ENCODE measurements around the gene RUVBL2. TPM values are rescaled to one million over a fixed set of nuclear protein-coding genes. Genes with fewer than 3 reads are reported as not detected.

Gene RUVBL2
- total RNA-seq, 2 experiments from 2014 or later = 175 to 176 TPM

GRCh38 chr19:49057636-49058234 is 64.0 kb downstream of the RUVBL2 start, which contains the start of gene CGB7:
TSS of gene CGB7 (minus strand) at chr19:49057749. CDS start at chr19:49055375, 2,374 bp downstream.
- no peaks in the 10 kb centered on the region for H3K9me3 Mint-ChIP-seq
- peak within 1 kb of the TSS; percentile 55 for H3K4me3 Mint-ChIP-seq
- ATAC-seq = no peak
- DNase-seq = peak; percentile 38
- peaks cover 39% of the 10 kb centered on the region for H3K27me3 Mint-ChIP-seq
- ChIA-PET POLR2A (interaction anchor here (1.3 to 2.1 kb wide), 2 partner anchors 48 to 267 kb away, joined by 3 to 5 read pairs; no protein-coding TSS in a partner anchor), CTCF (interaction anchor here (0.8 to 2.3 kb wide), 6 partner anchors 12 to 141 kb away, joined by 3 to 8 read pairs (median 4); partner anchors contain the start of genes GYS1 and RUVBL2)
- intact Hi-C loops (cut with micrococcal nuclease) = no loop called here
- H3K36me3 Mint-ChIP-seq (ENCODE audit: low read depth) = no peaks in the 10 kb centered on the region
- H3K4me1 Mint-ChIP-seq (ENCODE audit: low read depth) = peaks cover 18% of the 10 kb centered on the region
- no peak for TF ChIP-seq CTCF (IDR thresholded peaks at IDR 0.05)
- no peak within 1 kb of the TSS for H3K27ac Mint-ChIP-seq

DNA sequence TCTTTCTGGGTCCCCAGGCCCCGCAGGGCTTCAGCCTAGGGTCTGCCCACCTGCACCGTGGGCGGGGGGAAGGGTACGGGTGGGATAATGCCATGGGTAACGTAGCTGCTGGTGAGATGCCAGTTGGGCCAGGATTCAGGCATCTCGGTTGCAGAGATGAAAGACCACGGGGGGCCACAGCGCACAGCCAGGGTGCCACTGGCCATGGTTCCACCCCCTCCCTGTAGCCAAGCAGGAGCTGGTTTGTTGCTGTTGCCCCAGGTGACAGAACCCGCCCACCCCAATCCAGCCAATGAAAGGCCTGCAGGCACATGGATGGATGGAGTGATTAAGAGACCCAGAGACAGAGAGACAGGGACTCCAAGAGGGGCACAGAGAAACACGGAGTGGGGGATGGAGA is 64.9 kb downstream of the RUVBL2 start:
- CTCF ChIA-PET = interaction anchor here (1.5 kb wide), 1 partner anchor 39 kb away, joined by 4 read pairs; no protein-coding TSS in a partner anchor
- Mint-ChIP-seq H3K36me3 (ENCODE audit: low read depth) (no peaks in the 10 kb centered on the region), H3K9me3 (no peaks in the 10 kb centered on the region), H3K27ac (no peak overlapping the region), H3K4me1 (ENCODE audit: low read depth) (peaks cover 18% of the 10 kb centered on the region), H3K4me3 (no peak overlapping the region), H3K27me3 (peaks cover 43% of the 10 kb centered on the region)
- intact Hi-C loops (cut with micrococcal nuclease) = no loop called here
- POLR2A ChIA-PET = interaction anchor here (1.3 to 2.1 kb wide), 2 partner anchors 47 to 266 kb away, joined by 3 to 5 read pairs; no protein-coding TSS in a partner anchor
- ATAC-seq (no peak), DNase-seq (peak; percentile 64)
- TF ChIP-seq CTCF (IDR thresholded peaks at IDR 0.05) = no peak

DNA sequence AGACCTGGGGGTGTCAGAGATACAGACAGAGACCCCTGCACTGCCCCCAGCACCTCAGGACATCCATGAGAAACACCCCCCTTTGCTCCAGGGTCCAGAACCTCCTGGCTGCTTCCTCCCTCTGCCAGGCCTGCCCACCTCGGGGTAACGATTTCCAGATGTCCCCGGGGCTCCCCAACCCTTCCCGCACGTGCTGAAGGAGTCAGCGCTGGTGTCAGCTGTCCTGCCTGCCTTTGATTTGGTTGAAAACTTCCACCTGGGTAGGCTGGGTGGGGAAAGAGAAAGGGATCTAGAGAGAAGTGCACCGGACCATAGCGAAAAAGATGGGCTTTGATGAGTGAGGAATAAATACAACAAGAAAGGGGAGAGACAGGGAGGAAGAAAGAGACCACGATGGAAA is 65.4 kb downstream of the RUVBL2 start:
- intact Hi-C loops (cut with micrococcal nuclease) = no loop called here
- no peak overlapping the region for H3K27ac Mint-ChIP-seq
- no peaks in the 10 kb centered on the region for H3K36me3 Mint-ChIP-seq (ENCODE audit: low read depth)
- POLR2A ChIA-PET = interaction anchor here (1.0 to 2.1 kb wide), 2 partner anchors 47 to 276 kb away, joined by 4 to 5 read pairs; no protein-coding TSS in a partner anchor
- no peak for TF ChIP-seq CTCF (IDR thresholded peaks at IDR 0.05)
- no peak for ATAC-seq
- peaks cover 18% of the 10 kb centered on the region for H3K4me1 Mint-ChIP-seq (ENCODE audit: low read depth)
- DNase-seq = no peak
- H3K27me3 Mint-ChIP-seq = peaks cover 45% of the 10 kb centered on the region
- H3K9me3 Mint-ChIP-seq = no peaks in the 10 kb centered on the region
- CTCF ChIA-PET = interaction anchor here (1.4 to 2.1 kb wide), 3 partner anchors 39 to 62 kb away, joined by 4 to 10 read pairs (median 7); partner anchors contain the start of gene LIN7B
- H3K4me3 Mint-ChIP-seq = no peak overlapping the region

DNA sequence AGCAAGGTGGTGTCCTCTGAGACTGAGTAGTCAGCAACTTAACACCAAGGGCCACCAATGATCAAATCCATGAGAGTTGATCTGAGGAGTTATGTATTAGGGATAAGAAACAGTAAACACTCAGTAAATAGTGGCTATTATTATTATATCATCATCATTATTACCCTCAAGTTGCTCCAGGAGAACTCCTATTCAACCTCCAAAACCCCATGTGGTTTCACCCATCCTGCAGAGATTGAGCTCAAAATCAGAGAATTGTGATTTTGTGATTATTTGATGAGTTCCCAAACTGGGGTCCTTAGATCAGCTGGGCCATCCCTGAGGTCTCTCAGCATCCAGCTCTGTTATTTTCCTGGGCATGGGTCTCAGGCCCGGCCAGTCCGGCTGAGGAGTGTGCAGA is 67.3 kb downstream of the RUVBL2 start:
- Mint-ChIP-seq H3K9me3 (no peaks in the 10 kb centered on the region), H3K4me1 (ENCODE audit: low read depth) (peaks cover 18% of the 10 kb centered on the region), H3K27ac (no peak overlapping the region), H3K4me3 (no peak overlapping the region), H3K27me3 (peaks cover 51% of the 10 kb centered on the region), H3K36me3 (ENCODE audit: low read depth) (no peaks in the 10 kb centered on the region)
- ChIA-PET CTCF (interaction anchor here (1.1 to 2.1 kb wide), 2 partner anchors 37 to 61 kb away, joined by 3 to 10 read pairs; no protein-coding TSS in a partner anchor), POLR2A (interaction anchor here (1.2 kb wide), 1 partner anchor 156 kb away, joined by 3 read pairs; no protein-coding TSS in a partner anchor)
- ATAC-seq (no peak), DNase-seq (no peak)
- no peak for TF ChIP-seq CTCF (IDR thresholded peaks at IDR 0.05)
- intact Hi-C loops (cut with micrococcal nuclease) = no loop called here

GRCh38 chr19:49061445-49061844 is 67.8 kb downstream of the RUVBL2 start:
- CTCF ChIA-PET = interaction anchor here (0.8 kb wide), 1 partner anchor 36 kb away, joined by 3 read pairs; no protein-coding TSS in a partner anchor
- Mint-ChIP-seq H3K27ac (no peak overlapping the region), H3K36me3 (ENCODE audit: low read depth) (no peaks in the 10 kb centered on the region), H3K4me3 (no peak overlapping the region), H3K27me3 (peaks cover 55% of the 10 kb centered on the region), H3K4me1 (ENCODE audit: low read depth) (peaks cover 17% of the 10 kb centered on the region), H3K9me3 (no peaks in the 10 kb centered on the region)
- DNase-seq (peak; percentile 39), ATAC-seq (peak; percentile 15)
- no peak for TF ChIP-seq CTCF (IDR thresholded peaks at IDR 0.05)
- intact Hi-C loops (cut with micrococcal nuclease) = no loop called here
- POLR2A ChIA-PET = no interaction called here

All from activated CD8-positive, alpha-beta T cell treated with anti-CD3 and anti-CD28 coated beads for 36 hours (primary cell).